ENCODE data around the gene USP36.

The USP36 gene

DNA sequence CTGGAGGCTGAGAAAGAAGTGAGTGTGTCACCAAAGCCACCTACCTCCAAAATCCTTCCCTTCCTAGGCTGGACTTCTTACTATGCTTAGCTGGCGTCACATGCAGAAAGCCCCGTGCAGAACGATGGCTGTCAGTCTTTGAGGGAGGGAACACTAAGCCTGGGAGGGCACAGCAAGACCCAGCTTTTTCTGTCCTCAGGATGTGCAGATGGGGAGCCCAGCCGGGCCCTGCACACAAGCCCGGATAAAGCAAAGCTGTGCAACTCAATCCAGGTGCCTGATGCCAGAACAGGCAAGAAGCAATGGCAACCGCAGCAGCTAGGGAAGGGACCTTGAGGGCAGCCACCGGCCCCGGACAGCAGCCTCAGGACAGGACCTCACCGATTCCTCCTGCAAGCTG lies 13.9 kb upstream of the USP36 start:
- no peak overlapping the region for H3K4me2 ChIP-seq (ENCODE audit: low read depth, low read length, poor library complexity, severe bottlenecking)
- H3K36me3 ChIP-seq (ENCODE audit: insufficient read depth, low read length): no peaks in the 10 kb centered on the region; the same call in 1 of the 2 replicates
- no peak overlapping the region for H3K4me3 ChIP-seq (ENCODE audit: low read length, poor library complexity, severe bottlenecking)
- H3K4me1 ChIP-seq (ENCODE audit: insufficient read depth, low read length, poor library complexity, severe bottlenecking): no peaks in the 10 kb centered on the region
- no peak overlapping the region for H2AFZ ChIP-seq (ENCODE audit: low read length)
- H3K9me3 ChIP-seq (ENCODE audit: insufficient read depth, low read depth, low read length): no peaks in the 10 kb centered on the region
- H3K9me2 ChIP-seq (replicated peaks; ENCODE audit: low read depth, low read length): no peaks in the 10 kb centered on the region
- TF ChIP-seq EZH2phosphoT487 (IDR thresholded peaks at IDR 0.05; ENCODE audit: borderline replicate concordance) (no peak), CTCF (conservative IDR thresholded peaks at IDR 0.05; ENCODE audit: low read length) (no peak)
- no peaks in the 10 kb centered on the region for H3K27me3 ChIP-seq (ENCODE audit: insufficient read depth, low read length, poor library complexity, severe bottlenecking)
- H3F3A ChIP-seq (ENCODE audit: low read depth): no peaks in the 10 kb centered on the region
- no peaks in the 10 kb centered on the region for H3K79me2 ChIP-seq (ENCODE audit: insufficient read depth, low read length)
- no peak overlapping the region for H3K9ac ChIP-seq (ENCODE audit: low read depth, low read length, poor library complexity, severe bottlenecking)
- H4K20me1 ChIP-seq (ENCODE audit: insufficient read depth, low read length, poor library complexity, severe bottlenecking): no peaks in the 10 kb centered on the region

GRCh38 chr17:78853926-78854394 lies 13.3 kb upstream of the USP36 start:
- Histone ChIP-seq H3K4me3 (ENCODE audit: low read length, poor library complexity, severe bottlenecking) (no peak overlapping the region), H3K4me2 (ENCODE audit: low read depth, low read length, poor library complexity, severe bottlenecking) (no peak overlapping the region), H3K36me3 (ENCODE audit: insufficient read depth, low read length) (no peaks in the 10 kb centered on the region; the same call in 1 of the 2 replicates), H3K9me2 (replicated peaks; ENCODE audit: low read depth, low read length) (no peaks in the 10 kb centered on the region), H3K4me1 (ENCODE audit: insufficient read depth, low read length, poor library complexity, severe bottlenecking) (no peaks in the 10 kb centered on the region), H3K27me3 (ENCODE audit: insufficient read depth, low read length, poor library complexity, severe bottlenecking) (no peaks in the 10 kb centered on the region), H3F3A (ENCODE audit: low read depth) (no peaks in the 10 kb centered on the region), H4K20me1 (ENCODE audit: insufficient read depth, low read length, poor library complexity, severe bottlenecking) (no peaks in the 10 kb centered on the region), H3K9ac (ENCODE audit: low read depth, low read length, poor library complexity, severe bottlenecking) (no peak overlapping the region), H3K79me2 (ENCODE audit: insufficient read depth, low read length) (no peaks in the 10 kb centered on the region), H2AFZ (ENCODE audit: low read length) (no peak overlapping the region), H3K9me3 (ENCODE audit: insufficient read depth, low read depth, low read length) (no peaks in the 10 kb centered on the region)
- TF ChIP-seq EZH2phosphoT487 (IDR thresholded peaks at IDR 0.05; ENCODE audit: borderline replicate concordance): no peak
- TF ChIP-seq CTCF (conservative IDR thresholded peaks at IDR 0.05; ENCODE audit: low read length): no peak

GRCh38 chr17:78852709-78853121 lies 12.1 kb upstream of the USP36 start:
- H2AFZ ChIP-seq (ENCODE audit: low read length): no peak overlapping the region
- H3K4me3 ChIP-seq (ENCODE audit: low read length, poor library complexity, severe bottlenecking): no peak overlapping the region
- no peaks in the 10 kb centered on the region for H4K20me1 ChIP-seq (ENCODE audit: insufficient read depth, low read length, poor library complexity, severe bottlenecking)
- no peaks in the 10 kb centered on the region for H3F3A ChIP-seq (ENCODE audit: low read depth)
- H3K9me3 ChIP-seq (ENCODE audit: insufficient read depth, low read depth, low read length): no peaks in the 10 kb centered on the region
- H3K4me1 ChIP-seq (ENCODE audit: insufficient read depth, low read length, poor library complexity, severe bottlenecking): no peaks in the 10 kb centered on the region
- H3K9me2 ChIP-seq (replicated peaks; ENCODE audit: low read depth, low read length): no peaks in the 10 kb centered on the region
- H3K27me3 ChIP-seq (ENCODE audit: insufficient read depth, low read length, poor library complexity, severe bottlenecking): no peaks in the 10 kb centered on the region
- no peaks in the 10 kb centered on the region; the same call in 1 of the 2 replicates for H3K36me3 ChIP-seq (ENCODE audit: insufficient read depth, low read length)
- H3K4me2 ChIP-seq (ENCODE audit: low read depth, low read length, poor library complexity, severe bottlenecking): no peak overlapping the region
- no peaks in the 10 kb centered on the region for H3K79me2 ChIP-seq (ENCODE audit: insufficient read depth, low read length)
- H3K9ac ChIP-seq (ENCODE audit: low read depth, low read length, poor library complexity, severe bottlenecking): no peak overlapping the region
- TF ChIP-seq EZH2phosphoT487 (IDR thresholded peaks at IDR 0.05; ENCODE audit: borderline replicate concordance) (no peak), CTCF (conservative IDR thresholded peaks at IDR 0.05; ENCODE audit: low read length) (no peak)

All from Loucy (cell line).